Choroid plexus epithelial cell (primary cell): ENCODE results near the gene PFKP.

Source experiments
- DNase-seq: peaks from one replicate; pipeline ENCODE4 v3.0.0-alpha.2; 2010; ENCODE audit warnings: low read depth
- H3K4me3 ChIP-seq: 2 replicates; pipeline ENCODE4 v1.5.1; 2011; ENCODE audit warnings: low read depth, mild to moderate bottlenecking, control low read depth, low read length, moderate library complexity
- CTCF ChIP-seq: conservative IDR thresholded peaks from 2 replicates; pipeline ENCODE4 v1.5.1; 2011; ENCODE audit warnings: low read depth, mild to moderate bottlenecking, control low read depth, inconsistent platforms, low read length, moderate library complexity

The PFKP gene

GRCh38 chr10:3067118-3067858 is at the start of gene PFKP:
PFKP (plus strand) TSS chr10:3067548; CDS start chr10:3067596, 48 bp downstream.
- TF ChIP-seq CTCF = no peak
- H3K4me3 ChIP-seq = peak within 1 kb of the TSS; percentile 79
- DNase-seq = no peak

GRCh38 chr10:3018247-3018646 is 49.1 kb upstream of the PFKP start:
- DNase-seq = no peak
- no peak overlapping the region for H3K4me3 ChIP-seq
- TF ChIP-seq CTCF = no peak

GRCh38 chr10:3020311-3020710 is 47.0 kb upstream of the PFKP start:
- no peak overlapping the region for H3K4me3 ChIP-seq
- TF ChIP-seq CTCF = no peak
- no peak for DNase-seq

GRCh38 chr10:3020881-3021280 is 46.5 kb upstream of the PFKP start:
- TF ChIP-seq CTCF = no peak
- no peak for DNase-seq
- no peak overlapping the region for H3K4me3 ChIP-seq

- H3K4me3 ChIP-seq = no peak overlapping the region
- TF ChIP-seq CTCF = no peak
- no peak for DNase-seq
Measured at GRCh38 chr10:3022027-3022426, 45.3 kb upstream of the PFKP start.

GRCh38 chr10:3023892-3024291 is 43.5 kb upstream of the PFKP start:
- no peak for TF ChIP-seq CTCF
- H3K4me3 ChIP-seq = no peak overlapping the region
- no peak for DNase-seq

GRCh38 chr10:3025026-3025683 is 42.2 kb upstream of the PFKP start:
- DNase-seq = no peak
- H3K4me3 ChIP-seq = no peak overlapping the region
- no peak for TF ChIP-seq CTCF
